Stomach (tissue), 9 donors: ENCODE measurements around the gene TUBGCP5. TPM values are rescaled to one million over a fixed set of nuclear protein-coding genes. Genes with fewer than 3 reads are reported as not detected.

Experiments
- DNase-seq, 2 donors: peaks; one replicate each; pipeline versions ENCODE4 v3.0.0 to v3.0.0-alpha.2; 2013 to 2019
- H3K27ac ChIP-seq, 5 donors: fragments of 200-600 bp in 4 of 5; sonication (generic) in 4 of 5; one replicate each; pipeline ENCODE4 v1.5.1; 2013 to 2019; ENCODE audit warnings: mild to moderate bottlenecking in 1 of 5, moderate library complexity in 1 of 5
- H3K27me3 ChIP-seq, 3 donors: fragments of 200-600 bp; sonication (generic); one replicate each; pipeline ENCODE4 v1.5.1; 2017 to 2019; ENCODE audit warnings: mixed run types in 1 of 3
- H3K36me3 ChIP-seq, 4 donors: fragments of 200-600 bp; sonication (generic); 1 replicate in 3 of 4; 2 replicates in 1 of 4; pipeline ENCODE4 v1.5.1; 2016 to 2019
- H3K4me1 ChIP-seq, 4 donors: fragments of 200-600 bp; sonication (generic); one replicate each; pipeline ENCODE4 v1.5.1; 2016 to 2019
- H3K4me3 ChIP-seq, 4 donors: fragments of 200-600 bp; sonication (generic) in 3 of 4; one replicate each; pipeline ENCODE4 v1.5.1; 2016 to 2019; ENCODE audit warnings: mild to moderate bottlenecking in 1 of 4
- H3K9me3 ChIP-seq, 4 donors: fragments of 200-600 bp; sonication (generic); one replicate each; pipeline ENCODE4 v1.5.1; 2016 to 2019
- CTCF ChIP-seq, 7 experiments: fragments of 450-650 bp in 4 of 7; fragments of 200-600 bp in 3 of 7; sonication (generic) in 3 of 7; IDR thresholded peaks; one replicate each; pipeline ENCODE4 v1.5.1; 2016 to 2019; ENCODE audit warnings: antibody characterized with exemption in 7 of 7, control low read depth in 2 of 7, mild to moderate bottlenecking in 1 of 7
- EP300 ChIP-seq: sonication (generic); formaldehyde crosslinking; IDR thresholded peaks from one replicate; pipeline ENCODE4 v1.6.1; 2017; ENCODE audit warnings: antibody characterized with exemption
- POLR2A ChIP-seq, 4 donors: fragments of 450-650 bp; IDR thresholded peaks; one replicate each; pipeline ENCODE4 v1.6.1; 2016; ENCODE audit warnings: antibody characterized with exemption in 4 of 4, control low read depth in 2 of 4, mild to moderate bottlenecking in 1 of 4, moderate library complexity in 1 of 4
- POLR2AphosphoS5 ChIP-seq, 3 donors: sonication (generic); formaldehyde crosslinking; IDR thresholded peaks; one replicate each; pipeline ENCODE4 v1.6.1; 2016; ENCODE audit warnings: antibody characterized with exemption in 3 of 3
- WGBS, 5 donors: extraction: QIAGEN DNeasy Blood & Tissue Kit in 3 of 5; methylation state at CpG; one replicate each; pipeline versions ENCODE4 v1.1.5 to v1.1.7; 2013 to 2018; 5-methylcytosine and 5-hydroxymethylcytosine counted together
- intact Hi-C: fragments of 100-400 bp; cut with DNase I; formaldehyde crosslinking; loops from one replicate; pipeline ENCODE4 v1.15.1; 2023; ENCODE audit warnings: low total_unique reads
- polyA plus RNA-seq, 3 donors: library from polyadenylated mRNA; stranded (reverse); fragments of 200-250 nt; gene quantifications; one replicate each; pipeline ENCODE4 v1.2.3, GENCODE V29; 2013
- total RNA-seq, 5 donors: library from RNA; depleted of rRNA; stranded (reverse); fragments of >200 nt; gene quantifications; one replicate each; pipeline versions ENCODE4 v1.1.0 to v1.2.3, GENCODE V29; 2014 to 2016
- donor health status: healthy with polysubstance abuse.
- donor health status: Bipolar disorder and iron deficiency.
- donor health status: healthy.

TUBGCP5 gene
- total and polyA plus RNA-seq, 8 donors, result 4.1 to 44.2 (median 9.9) TPM

DNA sequence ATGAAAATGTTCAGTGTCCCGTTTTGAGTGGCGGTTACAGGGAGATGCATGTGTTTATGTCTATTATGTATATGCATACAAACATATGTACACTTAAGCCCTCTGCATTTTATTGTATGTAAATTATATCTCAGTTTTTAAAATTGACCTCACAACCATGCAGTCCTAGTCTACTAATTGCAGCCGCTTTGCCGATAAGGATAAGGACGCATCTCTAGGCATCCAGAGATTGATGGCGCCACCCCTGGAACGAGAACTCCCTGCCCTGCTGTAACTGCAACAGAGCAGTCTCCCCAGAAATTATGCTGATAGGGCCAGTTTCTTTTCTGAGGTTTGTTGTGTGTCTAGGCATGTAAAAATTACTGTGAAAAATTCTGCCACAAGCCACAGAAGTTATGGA is 40.4 kb upstream of the TUBGCP5 start:
- no peaks in the 10 kb centered on the region for H3K4me1 ChIP-seq
- no peak overlapping the region for H3K4me3 ChIP-seq
- intact Hi-C loops, result no loop called here
- peaks cover 0 to 4% (median 0%) of the 10 kb centered on the region in 3 donors for H3K27me3 ChIP-seq
- H3K36me3 ChIP-seq, result no peaks in the 10 kb centered on the region
- no peak for DNase-seq
- H3K9me3 ChIP-seq, result no peaks in the 10 kb centered on the region
- TF ChIP-seq POLR2A (IDR thresholded peaks at IDR 0.05) (no peak), EP300 (no peak), POLR2AphosphoS5 (IDR thresholded peaks at IDR 0.05) (no peak), CTCF (IDR thresholded peaks at IDR 0.05) (no peak)
- no peak overlapping the region for H3K27ac ChIP-seq
- WGBS, 5 donors, result 77 to 86% (median 80%) methylated on average over 7 of the region's 7 CpGs

- no peaks in the 10 kb centered on the region for H3K36me3 ChIP-seq
- intact Hi-C loops, result no loop called here
Measured at GRCh38 chr15:23075927-23076326, 36.6 kb upstream of the TUBGCP5 start.

DNA sequence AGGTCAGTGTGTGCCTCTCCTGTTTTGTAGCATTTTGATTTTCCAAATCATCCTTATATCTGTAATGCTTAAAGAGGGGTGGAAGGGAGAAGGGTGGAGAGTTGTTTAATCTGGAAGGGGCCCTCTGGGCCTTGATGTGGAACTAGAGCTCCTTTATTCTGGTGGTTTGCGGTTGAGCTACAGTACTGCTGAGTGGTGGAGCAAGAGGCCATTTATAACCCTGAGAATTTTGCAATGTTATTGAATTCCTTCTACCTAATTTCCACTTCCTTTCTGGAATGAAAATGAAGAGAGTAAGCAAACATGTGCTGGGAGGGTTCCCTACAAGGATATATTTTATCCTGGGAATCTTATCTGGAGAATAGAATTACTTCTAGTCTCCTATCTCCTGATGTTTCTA is 35.3 kb upstream of the TUBGCP5 start:
- WGBS, 5 donors, result 39 to 78% (median 63%) methylated on average over 1 of the region's 1 CpG
- Histone ChIP-seq H3K9me3 (no peaks in the 10 kb centered on the region), H3K4me3 (no peak overlapping the region), H3K27ac (no peak overlapping the region), H3K4me1 (peaks cover 0 to 6% (median 0%) of the 10 kb centered on the region in 4 donors), H3K36me3 (no peaks in the 10 kb centered on the region), H3K27me3 (peaks cover 0 to 16% (median 0%) of the 10 kb centered on the region in 3 donors)
- TF ChIP-seq EP300, result no peak
- TF ChIP-seq POLR2A (IDR thresholded peaks at IDR 0.05), result no peak
- intact Hi-C loops, result no loop called here
- DNase-seq, result no peak

More at GRCh38 chr15:23075927-23076326, 36.6 kb upstream of the TUBGCP5 start:
- no peak for DNase-seq
- no peak for TF ChIP-seq POLR2AphosphoS5 (IDR thresholded peaks at IDR 0.05)
- no peak for TF ChIP-seq EP300
- no peak for TF ChIP-seq POLR2A (IDR thresholded peaks at IDR 0.05)
- no peak for TF ChIP-seq CTCF (IDR thresholded peaks at IDR 0.05)
- H3K9me3 ChIP-seq, result no peaks in the 10 kb centered on the region
- 70 to 77% (median 73%) methylated on average over 4 of the region's 4 CpGs for WGBS, 5 donors
- H3K4me1 ChIP-seq, result peaks cover 0 to 6% (median 0%) of the 10 kb centered on the region in 4 donors
- H3K4me3 ChIP-seq, result no peak overlapping the region
- no peak overlapping the region for H3K27ac ChIP-seq
- H3K27me3 ChIP-seq, result peaks cover 0 to 16% (median 0%) of the 10 kb centered on the region in 3 donors

- TF ChIP-seq CTCF (IDR thresholded peaks at IDR 0.05) (no peak), POLR2A (IDR thresholded peaks at IDR 0.05) (no peak), EP300 (no peak)
- no peak overlapping the region for H3K27ac ChIP-seq
- 60 to 69% (median 63%) methylated on average over 24 of the region's 24 CpGs for WGBS, 5 donors
- peaks cover 0 to 16% (median 0%) of the 10 kb centered on the region in 3 donors for H3K27me3 ChIP-seq
- H3K4me1 ChIP-seq, result peaks cover 0 to 6% (median 0%) of the 10 kb centered on the region in 4 donors
- no peaks in the 10 kb centered on the region for H3K9me3 ChIP-seq
- intact Hi-C loops, result no loop called here
- peak in 1 of 2 donors; percentile 5 for DNase-seq
- no peak overlapping the region for H3K4me3 ChIP-seq
- H3K36me3 ChIP-seq, result no peaks in the 10 kb centered on the region
Measured at GRCh38 chr15:23073890-23074646, 34.7 kb upstream of the TUBGCP5 start.

GRCh38 chr15:23072633-23073032 is 33.3 kb upstream of the TUBGCP5 start:
- no peak for DNase-seq
- WGBS, 5 donors, result 83 to 100% (median 91%) methylated on average over 1 of the region's 1 CpG
- Histone ChIP-seq H3K4me3 (no peak overlapping the region), H3K27me3 (peaks cover 0 to 16% (median 0%) of the 10 kb centered on the region in 3 donors), H3K27ac (no peak overlapping the region), H3K9me3 (peaks cover 0 to 7% (median 1%) of the 10 kb centered on the region in 4 donors), H3K4me1 (peaks cover 0 to 6% (median 0%) of the 10 kb centered on the region in 4 donors), H3K36me3 (no peaks in the 10 kb centered on the region)
- intact Hi-C loops, result no loop called here
- TF ChIP-seq POLR2AphosphoS5 (IDR thresholded peaks at IDR 0.05) (no peak), EP300 (no peak), CTCF (IDR thresholded peaks at IDR 0.05) (no peak), POLR2A (IDR thresholded peaks at IDR 0.05) (no peak)
